HepG2 (cell line): ENCODE results near the gene PKM. TPM values are rescaled to one million over a fixed set of nuclear protein-coding genes. Genes with fewer than 3 reads are reported as not detected.

Experiments
- CTCF ChIP-seq: sonication (generic); formaldehyde crosslinking; IDR thresholded peaks from 2 replicates; pipeline ENCODE4 v1.5.0; 2020; ENCODE audit warnings: mild to moderate bottlenecking, missing genetic modification reagents, moderate library complexity
- GABPB1 ChIP-seq: IDR thresholded peaks from 2 replicates; pipeline ENCODE4 v1.6.1; 2016; ENCODE audit warnings: mild to moderate bottlenecking, missing genetic modification reagents, moderate library complexity, missing compliant biosample characterization
- HDAC1 ChIP-seq: sonication (generic); formaldehyde crosslinking; IDR thresholded peaks from 2 replicates; pipeline ENCODE4 v1.5.1; 2020; ENCODE audit warnings: mild to moderate bottlenecking, missing genetic modification reagents
- HMGXB4 ChIP-seq, 2 experiments: sonication (generic) in 1 of 2; formaldehyde crosslinking in 1 of 2; IDR thresholded peaks; 2 replicates each; pipeline versions ENCODE4 v1.4.0 to v1.6.1; 2018 to 2020; ENCODE audit warnings: missing genetic modification reagents in 2 of 2, borderline replicate concordance in 1 of 2, low read depth in 1 of 2, mild to moderate bottlenecking in 1 of 2, missing biosample characterization in 1 of 2
- KAT8 ChIP-seq: IDR thresholded peaks from 2 replicates; pipeline ENCODE4 v1.6.1; 2016; ENCODE audit warnings: missing genetic modification reagents, missing compliant biosample characterization
- NR2F6 ChIP-seq, 2 experiments: IDR thresholded peaks; 2 replicates each; pipeline ENCODE4 v1.6.1; 2016; ENCODE audit warnings: antibody characterized with exemption in 1 of 2, mild to moderate bottlenecking in 1 of 2
- PATZ1 ChIP-seq: sonication (generic); formaldehyde crosslinking; IDR thresholded peaks from 2 replicates; pipeline ENCODE4 v1.4.0; 2020; ENCODE audit warnings: missing genetic modification reagents
- SMYD3 ChIP-seq: sonication (generic); formaldehyde crosslinking; IDR thresholded peaks from 2 replicates; pipeline ENCODE4 v1.8.1; 2023; ENCODE audit warnings: mild to moderate bottlenecking, missing genetic modification reagents
- THAP11 ChIP-seq: IDR thresholded peaks from 2 replicates; pipeline ENCODE4 v1.6.1; 2016; ENCODE audit warnings: missing biosample characterization, missing genetic modification reagents
- THAP9 ChIP-seq: sonication (generic); formaldehyde crosslinking; IDR thresholded peaks from 2 replicates; pipeline ENCODE4; 2020; ENCODE audit warnings: missing genetic modification reagents, mild to moderate bottlenecking, borderline replicate concordance
- XRCC5 ChIP-seq: fragments of 200-400 bp; formaldehyde crosslinking; optimal IDR thresholded peaks from 2 replicates; pipeline ENCODE3; 2017; ENCODE audit warnings: mild to moderate bottlenecking, low read length
- ZBTB20 ChIP-seq: sonication (generic); formaldehyde crosslinking; IDR thresholded peaks from 2 replicates; pipeline ENCODE4 v1.8.1; 2023; ENCODE audit warnings: missing genetic modification reagents, low read depth, mild to moderate bottlenecking, borderline replicate concordance
- ZKSCAN5 ChIP-seq: sonication (generic); formaldehyde crosslinking; IDR thresholded peaks from 2 replicates; pipeline ENCODE4 v1.5.1; 2020; ENCODE audit warnings: mild to moderate bottlenecking, missing genetic modification reagents
- ZNF501 ChIP-seq: sonication (generic); formaldehyde crosslinking; IDR thresholded peaks from 2 replicates; pipeline ENCODE4 v1.5.1; 2020; ENCODE audit warnings: mild to moderate bottlenecking, moderate library complexity, missing genetic modification reagents
- ZNF512B ChIP-seq: sonication (generic); formaldehyde crosslinking; IDR thresholded peaks from 2 replicates; pipeline ENCODE4 v1.5.1; 2020; ENCODE audit warnings: missing genetic modification reagents, mild to moderate bottlenecking, borderline replicate concordance
- polyA plus RNA-seq, 8 experiments: library from polyadenylated mRNA; depleted of rRNA in 3 of 8; stranded (reverse) in 7 of 8; unstranded in 1 of 8; fragments of >200 nt; fragmentation: Illumina TruSeq in 4 of 8; extraction: Trizol in 4 of 8; gene quantifications; 2 replicates each; pipeline versions ENCODE4 v1.2.1 to v1.2.3, GENCODE V29; 2011 to 2016; ENCODE audit warnings: low read depth in 4 of 8, missing spikeins in 1 of 8, mixed read lengths in 1 of 8; ENCODE audit not compliant: insufficient read depth in 1 of 8
- total RNA-seq, 5 experiments: library from RNA; depleted of rRNA; stranded (reverse); fragments of >200 nt; fragmentation: Illumina TruSeq; extraction: Trizol; gene quantifications; 2 replicates each; pipeline ENCODE4 v1.2.3, GENCODE V29; 2016; ENCODE audit warnings: low read depth in 1 of 5

PKM gene
- total and polyA plus RNA-seq, 2 of the 13 experiments (the other 11 are each of a cell fraction or from before 2014, with no cell fraction given): 488 to 780 TPM

- TF ChIP-seq ZBTB20 (CRISPR knock-in tag) (0 out of 2 replicates have a peak, but pooled peaks have one; percentile 22), HDAC1 (CRISPR knock-in tag) (no peak), ZKSCAN5 (no peak), CTCF (peak; percentile 98), ZNF501 (CRISPR knock-in tag) (peak; percentile 52; the same call in 1 of the 2 replicates), THAP9 (peak; percentile 44; the same call in 1 of the 2 replicates), XRCC5 (peak; percentile 72), KAT8 (peak; percentile 25; the same call in 1 of the 2 replicates), HMGXB4 (CRISPR knock-in tag; IDR thresholded peaks at IDR 0.05; ENCODE audit: borderline replicate concordance in 1 of 2, low read depth in 1 of 2) (peak; percentile 55 to 59; a peak in 2 of 4 replicates), ZNF512B (CRISPR knock-in tag) (0 out of 2 replicates have a peak, but pooled peaks have one; percentile 32), PATZ1 (CRISPR knock-in tag) (0 out of 2 replicates have a peak, but pooled peaks have one; percentile 14), SMYD3 (CRISPR knock-in tag) (no peak), THAP11 (CRISPR knock-in tag) (no peak), GABPB1 (CRISPR knock-in tag) (peak; percentile 26; the same call in 1 of the 2 replicates), NR2F6 (IDR thresholded peaks at IDR 0.05) (no peak), NR2F6 (CRISPR knock-in tag; IDR thresholded peaks at IDR 0.05) (peak; percentile 30; the same call in 1 of the 2 replicates)
Measured at GRCh38 chr15:72155635-72156616, 75.1 kb downstream of the PKM start (continued).
